ENCODE data around the gene UTP4. TPM values are rescaled to one million over a fixed set of nuclear protein-coding genes. Genes with fewer than 3 reads are reported as not detected.

Gene UTP4
- total RNA-seq, 4 donors from 2014 or later = 10.1 to 79.4 (median 17.6) TPM

GRCh38 chr16:69105501-69106361 is 26.7 kb upstream of the UTP4 start, which contains the start of gene HAS3:
Gene HAS3 (plus strand): TSS chr16:69105653. CDS start chr16:69109396, 3,743 bp downstream.
- H3K27ac ChIP-seq = peak within 1 kb of the TSS in 3 of 4 donors; percentile 44 to 73 (median 60)
- in situ Hi-C loops (cut with MboI; ENCODE audit: low pct_ligation_motif_present in 1 of 4, low pct_unique_long_range_greater_than_20kb in 1 of 4, low sequenced_read_pairs in 3 of 4) (loop anchor here in 1 of 4 donors (25.0 kb wide), 1 partner anchor 193 kb away; no protein-coding TSS in a partner anchor), intact Hi-C loops (cut with DNase I; ENCODE audit: low total_unique reads) (loop anchor here (10.0 kb wide), 1 partner anchor 261 kb away; the partner anchor contains the start of gene TANGO6)
- H3K36me3 ChIP-seq = no peaks in the 10 kb centered on the region
- no peaks in the 10 kb centered on the region for H3K9me3 ChIP-seq
- H3K4me1 ChIP-seq = peaks cover 14 to 31% (median 29%) of the 10 kb centered on the region in 4 donors
- peak; percentile 75 for DNase-seq
- TF ChIP-seq POLR2A (IDR thresholded peaks at IDR 0.05) (no peak), CTCF (IDR thresholded peaks at IDR 0.05) (peak in 3 of 5 experiments; percentile 8 to 23 (median 20)), POLR2AphosphoS5 (IDR thresholded peaks at IDR 0.05) (peak; percentile 10 to 71 (median 58))
- 0% methylated on average over 1 to 69 of the region's 80 CpGs for WGBS, 2 donors (ENCODE audit: low coverage in 1 of 2)
- peaks cover 28% of the 10 kb centered on the region for H3K27me3 ChIP-seq
- peak within 1 kb of the TSS; percentile 26 to 67 (median 54) for H3K4me3 ChIP-seq

GRCh38 chr16:69106491-69107315 is 25.7 kb upstream of the UTP4 start:
- Histone ChIP-seq H3K9me3 (no peaks in the 10 kb centered on the region), H3K4me3 (peak overlapping the region; percentile 26 to 67 (median 54)), H3K27me3 (peaks cover 28% of the 10 kb centered on the region), H3K36me3 (no peaks in the 10 kb centered on the region), H3K4me1 (peaks cover 14 to 31% (median 29%) of the 10 kb centered on the region in 4 donors), H3K27ac (peak overlapping the region in 3 of 4 donors; percentile 8 to 49 (median 40))
- in situ Hi-C loops (cut with MboI; ENCODE audit: low pct_ligation_motif_present in 1 of 4, low pct_unique_long_range_greater_than_20kb in 1 of 4, low sequenced_read_pairs in 3 of 4) (loop anchor here in 1 of 4 donors (25.0 kb wide), 1 partner anchor 194 kb away; no protein-coding TSS in a partner anchor), intact Hi-C loops (cut with DNase I; ENCODE audit: low total_unique reads) (loop anchor here (10.0 kb wide), 1 partner anchor 262 kb away; the partner anchor contains the start of gene TANGO6)
- TF ChIP-seq EP300 (IDR thresholded peaks at IDR 0.05; ENCODE audit: low read depth) (no peak), POLR2A (IDR thresholded peaks at IDR 0.05) (no peak), POLR2AphosphoS5 (IDR thresholded peaks at IDR 0.05) (no peak), CTCF (IDR thresholded peaks at IDR 0.05) (no peak)
- DNase-seq = peak; percentile 18
- WGBS, 2 donors (ENCODE audit: low coverage in 1 of 2) = 1% methylated on average over 23 of the region's 55 CpGs; no CpG with 5 or more reads in 1 of the 2 donors

GRCh38 chr16:69107316-69107962 is 25.0 kb upstream of the UTP4 start:
- in situ Hi-C loops (cut with MboI; ENCODE audit: low pct_ligation_motif_present in 1 of 4, low pct_unique_long_range_greater_than_20kb in 1 of 4, low sequenced_read_pairs in 3 of 4) (loop anchor here in 1 of 4 donors (25.0 kb wide), 1 partner anchor 195 kb away; no protein-coding TSS in a partner anchor), intact Hi-C loops (cut with DNase I; ENCODE audit: low total_unique reads) (loop anchor here (10.0 kb wide), 1 partner anchor 263 kb away; the partner anchor contains the start of gene TANGO6)
- peak; percentile 72 for DNase-seq
- TF ChIP-seq POLR2A (IDR thresholded peaks at IDR 0.05) (no peak), POLR2AphosphoS5 (IDR thresholded peaks at IDR 0.05) (no peak), EP300 (IDR thresholded peaks at IDR 0.05; ENCODE audit: low read depth) (no peak), CTCF (IDR thresholded peaks at IDR 0.05) (no peak)
- 15% methylated on average over 52 of the region's 52 CpGs; no CpG with 5 or more reads in 1 of the 2 donors for WGBS, 2 donors (ENCODE audit: low coverage in 1 of 2)
- Histone ChIP-seq H3K4me3 (peak overlapping the region in 3 of 4 donors; percentile 50 to 67 (median 59)), H3K27me3 (peaks cover 28% of the 10 kb centered on the region), H3K36me3 (no peaks in the 10 kb centered on the region), H3K27ac (peak overlapping the region in 1 of 4 donors; percentile 49), H3K9me3 (no peaks in the 10 kb centered on the region), H3K4me1 (peaks cover 14 to 31% (median 29%) of the 10 kb centered on the region in 4 donors)
